ENCODE measurements around the gene IL36B. TPM values are rescaled to one million over a fixed set of nuclear protein-coding genes. Genes with fewer than 3 reads are reported as not detected.

Gene IL36B
- total RNA-seq, 2 donors from 2014 or later: not detected

- no peaks in the 10 kb centered on the region for H3K9me3 ChIP-seq
- no peaks in the 10 kb centered on the region for H3K36me3 ChIP-seq (replicated peaks in 1 of 2; ENCODE audit: insufficient read depth in 1 of 2, low read depth in 2 of 2)
- no peak within 1 kb of the TSS for H3K27ac ChIP-seq
- intact Hi-C loops (cut with DNase I): no loop called here
- no peak within 1 kb of the TSS for H3K4me3 ChIP-seq
- TF ChIP-seq CTCF (IDR thresholded peaks at IDR 0.05): no peak
- TF ChIP-seq POLR2A (IDR thresholded peaks at IDR 0.05): no peak
- no peaks in the 10 kb centered on the region for H3K4me1 ChIP-seq
- DNase-seq: no peak
- peaks cover 0 to 4% of the 10 kb centered on the region in 2 donors for H3K27me3 ChIP-seq
- WGBS, 2 donors: 62 to 68% methylated on average over 7 of the region's 7 CpGs
- ATAC-seq: no peak
These were observed 75.1 kb downstream of the IL36B start, which contains the start of gene IL36G for GRCh38 chr2:112977559-112978056. Gene IL36G (plus strand): TSS chr2:112978006. CDS start chr2:112978639, 633 bp downstream.

Small RNAs within 50 kb of the gene (small RNA-seq; reads per million reads assigned to genes)
- gene HMGN2P23 (not detected), gene RNU6-1180P (not detected)

Other genes starting within 250 kb of the IL36B start
- 1 to 10 TPM; 1.3 to 2.6 TPM for gene IL1B, start 216.1 kb downstream of the IL36B start, total RNA-seq
- gene IL37, start 141.7 kb downstream of the IL36B start, total RNA-seq: not detected
- gene IL36G, start 74.9 kb downstream of the IL36B start, total RNA-seq: not detected
- not detected for gene IL36A, start 47.4 kb downstream of the IL36B start, total RNA-seq
- not detected for gene IL36RN, start 6.3 kb upstream of the IL36B start, total RNA-seq
- gene IL1F10, start 15.1 kb upstream of the IL36B start, total RNA-seq: not detected
- under 1 TPM in 1 of 2 donors, not detected in 1; 0.78 TPM for gene IL1RN, start 74.7 kb upstream of the IL36B start, total RNA-seq
- gene PSD4, start 121.1 kb upstream of the IL36B start, total RNA-seq: 10 to 100 TPM; 40.5 to 83.4 TPM
- gene PAX8, start 226.1 kb upstream of the IL36B start, total RNA-seq: 1 to 10 TPM in 1 of 2 donors, under 1 TPM in 1; 0.52 to 2.3 TPM

Data from body of pancreas (tissue), 4 donors.